PC-3 (cell line): ENCODE results near the gene SPATA17. TPM values are rescaled to one million over a fixed set of nuclear protein-coding genes. Genes with fewer than 3 reads are reported as not detected.
A peak's percentile ranks its signal among the peaks of the same experiment; 100 is the strongest.

Experiments used
- ATAC-seq: fragments of 200-7000 bp; cut with Tn5 transposase; 2 replicates; pipeline ENCODE4 v1.9.1; 2020; ENCODE audit warnings: mild to moderate bottlenecking, moderate library complexity
- BruUV-seq: library from RNA; stranded (reverse); fragments of 400-500 nt; replicated peaks from 2 replicates; lab custom pipeline; 2021; lab: Mats Ljungman, UMichigan
- CTCF ChIA-PET: fragments of 300-600 bp; sonication (Branson Sonifier 250); formaldehyde crosslinking; loops from one replicate; lab custom pipeline; 2022; ENCODE audit warnings: antibody characterized with exemption; lab: Charles Lee
- POLR2A ChIA-PET: fragments of 300-600 bp; sonication (Branson Sonifier 250); formaldehyde crosslinking; loops from one replicate; lab custom pipeline; 2022; ENCODE audit warnings: antibody characterized with exemption; ENCODE audit not compliant: unreplicated experiment; lab: Charles Lee
- DNase-seq: peaks from one replicate; pipeline ENCODE4 v3.0.0-alpha.2; 2015
- H2AFZ ChIP-seq: fragments of 300-600 bp; sonication (generic); 2 replicates; pipeline ENCODE4 v1.6.0; 2016; ENCODE audit warnings: antibody characterized with exemption, low read length
- H3F3A ChIP-seq: fragments of 300-600 bp; sonication (generic); one replicate; pipeline ENCODE4 v1.6.0; 2017; ENCODE audit warnings: antibody characterized with exemption, low read length, control low read depth, mild to moderate bottlenecking; ENCODE audit not compliant: unreplicated experiment
- H3K27ac ChIP-seq: fragments of 300-600 bp; sonication (generic); 2 replicates; pipeline ENCODE4 v1.5.1; 2016; ENCODE audit warnings: mild to moderate bottlenecking, low read length
- H3K27me3 ChIP-seq: fragments of 300-600 bp; sonication (generic); 2 replicates; pipeline ENCODE4 v1.6.1; 2016; ENCODE audit warnings: low read length, mixed read lengths
- H3K36me3 ChIP-seq: fragments of 300-600 bp; sonication (generic); 2 replicates; pipeline ENCODE4 v1.6.1; 2016; ENCODE audit warnings: low read depth, mixed run types, low read length, mixed read lengths
- H3K4me1 ChIP-seq: fragments of 300-600 bp; sonication (generic); 2 replicates; pipeline ENCODE4 v1.5.1; 2016; ENCODE audit warnings: low read length; ENCODE audit not compliant: insufficient read depth
- H3K4me2 ChIP-seq: fragments of 300-600 bp; sonication (generic); 2 replicates; pipeline ENCODE4 v1.6.0; 2016; ENCODE audit warnings: low read length
- H3K4me3 ChIP-seq: fragments of 300-600 bp; sonication (generic); 2 replicates; pipeline ENCODE4 v1.5.1; 2016; ENCODE audit warnings: mild to moderate bottlenecking, low read length, mixed read lengths
- H3K79me2 ChIP-seq: fragments of 300-600 bp; sonication (generic); 2 replicates; pipeline ENCODE4 v1.6.1; 2017; ENCODE audit warnings: low read length, mixed read lengths
- H3K9ac ChIP-seq: fragments of 300-600 bp; sonication (generic); 2 replicates; pipeline ENCODE4 v1.6.0; 2016; ENCODE audit warnings: mild to moderate bottlenecking, low read length
- H3K9me2 ChIP-seq: fragments of 300-600 bp; sonication (generic); replicated peaks from 2 replicates; pipeline ENCODE4 v1.6.1; 2016; ENCODE audit warnings: mixed run types, low read length, mixed read lengths
- H3K9me3 ChIP-seq: fragments of 300-600 bp; sonication (generic); 2 replicates; pipeline ENCODE4 v1.6.1; 2016; ENCODE audit warnings: low read length, mixed read lengths
- H4K20me1 ChIP-seq: fragments of 300-600 bp; sonication (generic); 2 replicates; pipeline ENCODE4 v1.6.1; 2016; ENCODE audit warnings: low read length, mixed read lengths
- CTCF ChIP-seq: fragments of 300-600 bp; sonication (generic); conservative IDR thresholded peaks from 2 replicates; pipeline ENCODE4 v1.5.1; 2017; ENCODE audit warnings: antibody characterized with exemption, low read depth, mild to moderate bottlenecking, low read length
- EZH2 ChIP-seq: fragments of 300-600 bp; sonication (generic); IDR thresholded peaks from one replicate; pipeline ENCODE4 v1.6.1; 2017; ENCODE audit warnings: antibody characterized with exemption, mild to moderate bottlenecking, low read length; ENCODE audit not compliant: unreplicated experiment
- EZH2phosphoT487 ChIP-seq: fragments of 300-600 bp; sonication (generic); IDR thresholded peaks from 2 replicates; pipeline ENCODE4 v1.6.1; 2018; ENCODE audit warnings: mild to moderate bottlenecking, antibody characterized with exemption, low read length, borderline replicate concordance
- intact Hi-C: fragments of 100-400 bp; cut with micrococcal nuclease; formaldehyde crosslinking; loops from 2 replicates; pipeline ENCODE4 v1.9.0; 2023
- total RNA-seq: library from RNA; depleted of rRNA; stranded (reverse); fragments of >200 nt; gene quantifications from 2 replicates; pipeline ENCODE4 v1.2.3, GENCODE V29; 2014

The SPATA17 gene
- total RNA-seq, 1 experiment from 2014 or later = 3.3 TPM

GRCh38 chr1:217907504-217907903, 276.4 kb downstream of the SPATA17 start:
- ATAC-seq = peak; percentile 35; the same call in 1 of the 2 replicates
- H3K9ac ChIP-seq = no peak overlapping the region
- no peaks in the 10 kb centered on the region for H3K36me3 ChIP-seq
- intact Hi-C loops = no loop called here
- no peaks in the 10 kb centered on the region for H3K9me3 ChIP-seq
- no peak for TF ChIP-seq CTCF
- no peak for TF ChIP-seq EZH2
- no peak for TF ChIP-seq EZH2phosphoT487
- no peak overlapping the region for H2AFZ ChIP-seq
- peak; percentile 92 for DNase-seq
- H3K4me1 ChIP-seq = 0 out of 2 replicates have a peak, but pooled peaks cover 6% of the 10 kb centered on the region
- POLR2A ChIA-PET = no interaction called here
- H3K79me2 ChIP-seq = no peaks in the 10 kb centered on the region
- CTCF ChIA-PET = interaction anchor here (0.5 kb wide), 1 partner anchor 267 kb away, joined by 3 read pairs; no protein-coding TSS in a partner anchor
- no peaks in the 10 kb centered on the region for H4K20me1 ChIP-seq
- H3K4me3 ChIP-seq = no peak overlapping the region
- no peak overlapping the region for H3K27ac ChIP-seq
- no peaks in the 10 kb centered on the region for H3F3A ChIP-seq
- no peaks in the 10 kb centered on the region for H3K27me3 ChIP-seq
- no TSS peak for BruUV-seq
- no peaks in the 10 kb centered on the region for H3K9me2 ChIP-seq
- H3K4me2 ChIP-seq = no peak overlapping the region

GRCh38 chr1:217910203-217910602, 279.1 kb downstream of the SPATA17 start:
- no peak for TF ChIP-seq EZH2
- no peak for TF ChIP-seq EZH2phosphoT487
- TF ChIP-seq CTCF = no peak
- Histone ChIP-seq H3K79me2 (no peaks in the 10 kb centered on the region), H3K27ac (no peak overlapping the region), H3K4me2 (no peak overlapping the region), H3K27me3 (no peaks in the 10 kb centered on the region), H3K4me1 (0 out of 2 replicates have a peak, but pooled peaks cover 6% of the 10 kb centered on the region), H3K4me3 (no peak overlapping the region), H3K9ac (no peak overlapping the region), H3K36me3 (no peaks in the 10 kb centered on the region), H2AFZ (no peak overlapping the region), H3K9me2 (no peaks in the 10 kb centered on the region), H3K9me3 (no peaks in the 10 kb centered on the region), H4K20me1 (no peaks in the 10 kb centered on the region), H3F3A (no peaks in the 10 kb centered on the region)
- POLR2A ChIA-PET = interaction anchor here (0.6 kb wide), 1 partner anchor 320 kb away, joined by 3 read pairs; no protein-coding TSS in a partner anchor
- CTCF ChIA-PET = interaction anchor here (0.5 kb wide), 1 partner anchor 39 kb away, joined by 3 read pairs; no protein-coding TSS in a partner anchor
- DNase-seq = no peak
- no TSS peak for BruUV-seq
- intact Hi-C loops = loop anchor here (10.0 kb wide), 1 partner anchor 565 kb away; no protein-coding TSS in a partner anchor
- no peak for ATAC-seq

- H3K4me1 ChIP-seq = 0 out of 2 replicates have a peak, but pooled peaks cover 6% of the 10 kb centered on the region
- H2AFZ ChIP-seq = no peak overlapping the region
- ChIA-PET POLR2A (no interaction called here), CTCF (interaction anchor here (0.5 kb wide), 1 partner anchor 40 kb away, joined by 3 read pairs; no protein-coding TSS in a partner anchor)
- no TSS peak for BruUV-seq
- H3K27me3 ChIP-seq = no peaks in the 10 kb centered on the region
- intact Hi-C loops = loop anchor here (10.0 kb wide), 1 partner anchor 566 kb away; no protein-coding TSS in a partner anchor
- H3K4me3 ChIP-seq = no peak overlapping the region
- no peaks in the 10 kb centered on the region for H3F3A ChIP-seq
- H3K27ac ChIP-seq = no peak overlapping the region
- H3K4me2 ChIP-seq = no peak overlapping the region
- no peaks in the 10 kb centered on the region for H4K20me1 ChIP-seq
- H3K9me2 ChIP-seq = no peaks in the 10 kb centered on the region
- no peak for TF ChIP-seq EZH2
- TF ChIP-seq CTCF = no peak
- TF ChIP-seq EZH2phosphoT487 = no peak
- H3K79me2 ChIP-seq = no peaks in the 10 kb centered on the region
- ATAC-seq = no peak
- H3K9ac ChIP-seq = no peak overlapping the region
- H3K9me3 ChIP-seq = no peaks in the 10 kb centered on the region
- no peaks in the 10 kb centered on the region for H3K36me3 ChIP-seq
- DNase-seq = no peak
Measured at GRCh38 chr1:217910791-217911320, 279.7 kb downstream of the SPATA17 start.
